Kidney epithelial cell (primary cell): ENCODE measurements around the gene ALG11. TPM values are rescaled to one million over a fixed set of nuclear protein-coding genes. Genes with fewer than 3 reads are reported as not detected.
A peak's percentile ranks its signal among the peaks of the same experiment; 100 is the strongest.

ENCODE experiments used
- DNase-seq: peaks from one replicate; pipeline ENCODE4 v3.0.0-alpha.2; 2010; ENCODE audit warnings: low read depth
- H3K27me3 ChIP-seq: 2 replicates; pipeline ENCODE4 v1.6.0; 2011; ENCODE audit warnings: low read length; ENCODE audit not compliant: control insufficient read depth, insufficient read depth
- H3K36me3 ChIP-seq: 2 replicates; pipeline ENCODE4 v1.5.1; 2011; ENCODE audit warnings: low read length; ENCODE audit not compliant: control insufficient read depth, insufficient read depth
- H3K4me3 ChIP-seq: 2 replicates; pipeline ENCODE4 v1.5.1; 2011; ENCODE audit warnings: low read depth, mild to moderate bottlenecking, control low read depth, low read length
- total RNA-seq: library from RNA; depleted of rRNA; stranded (reverse); fragments of >200 nt; gene quantifications from 2 replicates; pipeline ENCODE4 v1.2.3, GENCODE V29; 2015
- TF ChIP-seq, protein P1 (sequence below): IDR thresholded peaks from 2 replicates; pipeline ENCODE4 v1.5.1; 2011; ENCODE audit warnings: mild to moderate bottlenecking, moderate library complexity, low read length, control low read depth, inconsistent platforms; ENCODE audit not compliant: insufficient read depth, poor library complexity, severe bottlenecking

Gene ALG11
- total RNA-seq, 1 donor from 2014 or later = 15.5 TPM

DNA sequence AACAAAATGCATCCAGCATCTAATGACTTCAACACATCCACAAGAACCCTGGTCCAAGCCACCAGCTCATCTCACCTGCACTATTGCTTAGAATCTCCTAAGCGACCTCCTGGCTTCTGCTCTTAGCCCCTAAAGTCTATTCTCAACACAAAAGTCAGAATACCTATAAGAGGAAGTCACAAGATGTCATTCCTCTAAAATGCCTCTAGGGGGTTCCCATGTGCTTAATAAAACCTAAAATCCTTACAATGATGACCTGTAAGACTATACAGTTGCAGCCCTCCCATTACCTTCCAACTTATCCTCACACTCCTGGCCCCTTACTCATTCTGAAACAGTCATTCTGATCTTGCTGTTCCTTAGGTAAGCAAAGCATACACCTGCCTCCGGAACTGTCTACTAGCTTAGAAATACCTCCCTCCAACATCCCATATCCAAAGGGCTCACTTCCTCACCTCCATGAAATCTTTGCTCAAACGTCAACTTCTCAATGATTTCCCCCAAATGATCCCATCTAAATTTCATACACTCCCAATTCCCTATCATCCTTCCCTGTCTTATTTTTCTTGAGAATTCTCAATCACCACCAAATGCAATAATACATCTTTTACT is 11.0 kb upstream of the ALG11 start:
- TF ChIP-seq, protein P1, sequence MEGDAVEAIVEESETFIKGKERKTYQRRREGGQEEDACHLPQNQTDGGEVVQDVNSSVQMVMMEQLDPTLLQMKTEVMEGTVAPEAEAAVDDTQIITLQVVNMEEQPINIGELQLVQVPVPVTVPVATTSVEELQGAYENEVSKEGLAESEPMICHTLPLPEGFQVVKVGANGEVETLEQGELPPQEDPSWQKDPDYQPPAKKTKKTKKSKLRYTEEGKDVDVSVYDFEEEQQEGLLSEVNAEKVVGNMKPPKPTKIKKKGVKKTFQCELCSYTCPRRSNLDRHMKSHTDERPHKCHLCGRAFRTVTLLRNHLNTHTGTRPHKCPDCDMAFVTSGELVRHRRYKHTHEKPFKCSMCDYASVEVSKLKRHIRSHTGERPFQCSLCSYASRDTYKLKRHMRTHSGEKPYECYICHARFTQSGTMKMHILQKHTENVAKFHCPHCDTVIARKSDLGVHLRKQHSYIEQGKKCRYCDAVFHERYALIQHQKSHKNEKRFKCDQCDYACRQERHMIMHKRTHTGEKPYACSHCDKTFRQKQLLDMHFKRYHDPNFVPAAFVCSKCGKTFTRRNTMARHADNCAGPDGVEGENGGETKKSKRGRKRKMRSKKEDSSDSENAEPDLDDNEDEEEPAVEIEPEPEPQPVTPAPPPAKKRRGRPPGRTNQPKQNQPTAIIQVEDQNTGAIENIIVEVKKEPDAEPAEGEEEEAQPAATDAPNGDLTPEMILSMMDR = peak; percentile 63
- Histone ChIP-seq H3K36me3 (no peaks in the 10 kb centered on the region), H3K4me3 (no peak overlapping the region), H3K27me3 (peaks cover 3% of the 10 kb centered on the region)
- peak; percentile 29 for DNase-seq

DNA sequence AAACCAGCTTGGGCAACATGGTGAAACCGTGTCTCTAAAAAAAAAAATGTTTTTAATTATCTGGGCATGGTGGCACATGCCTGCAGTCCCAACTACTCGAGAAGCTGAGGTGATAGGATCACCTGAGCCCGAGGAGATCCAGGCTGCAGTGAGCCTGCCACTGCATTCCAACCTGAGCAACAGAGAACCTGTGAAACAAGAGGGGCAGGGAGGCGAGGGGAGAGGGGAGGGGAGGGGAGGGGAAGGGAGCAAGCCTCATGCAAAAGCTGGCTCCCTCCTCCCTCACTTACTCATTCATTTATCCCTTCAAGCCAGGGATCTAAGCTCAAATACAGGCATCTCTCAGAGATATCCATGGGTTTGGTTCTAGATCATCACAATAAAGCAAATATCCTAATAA is 9.8 kb upstream of the ALG11 start:
- no peak overlapping the region for H3K4me3 ChIP-seq
- DNase-seq = no peak
- TF ChIP-seq, protein P1 = no peak
- no peaks in the 10 kb centered on the region for H3K36me3 ChIP-seq
- no peaks in the 10 kb centered on the region for H3K27me3 ChIP-seq

DNA sequence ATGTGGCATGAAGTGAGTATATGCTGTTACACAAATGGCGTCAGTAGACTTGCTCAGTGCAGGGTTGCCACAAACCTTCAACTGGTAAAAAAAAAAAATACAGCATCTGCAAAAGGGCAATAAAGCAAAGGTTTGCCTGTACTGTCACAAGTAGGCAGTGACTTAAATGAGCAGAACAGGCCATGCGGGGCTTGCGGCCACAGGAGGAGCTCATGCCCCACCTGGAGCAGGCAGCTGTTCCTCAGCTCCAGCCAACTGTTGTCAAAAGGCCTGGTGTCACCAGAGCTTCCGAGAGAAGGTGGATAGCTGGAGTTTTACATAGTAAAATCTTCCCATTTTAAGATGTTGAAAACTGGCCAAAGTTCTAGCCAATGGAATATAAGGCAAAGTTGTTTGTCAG is 8.7 kb upstream of the ALG11 start:
- DNase-seq = no peak
- no peak overlapping the region for H3K4me3 ChIP-seq
- TF ChIP-seq, protein P1 = no peak
- no peaks in the 10 kb centered on the region for H3K27me3 ChIP-seq
- H3K36me3 ChIP-seq = no peaks in the 10 kb centered on the region

DNA sequence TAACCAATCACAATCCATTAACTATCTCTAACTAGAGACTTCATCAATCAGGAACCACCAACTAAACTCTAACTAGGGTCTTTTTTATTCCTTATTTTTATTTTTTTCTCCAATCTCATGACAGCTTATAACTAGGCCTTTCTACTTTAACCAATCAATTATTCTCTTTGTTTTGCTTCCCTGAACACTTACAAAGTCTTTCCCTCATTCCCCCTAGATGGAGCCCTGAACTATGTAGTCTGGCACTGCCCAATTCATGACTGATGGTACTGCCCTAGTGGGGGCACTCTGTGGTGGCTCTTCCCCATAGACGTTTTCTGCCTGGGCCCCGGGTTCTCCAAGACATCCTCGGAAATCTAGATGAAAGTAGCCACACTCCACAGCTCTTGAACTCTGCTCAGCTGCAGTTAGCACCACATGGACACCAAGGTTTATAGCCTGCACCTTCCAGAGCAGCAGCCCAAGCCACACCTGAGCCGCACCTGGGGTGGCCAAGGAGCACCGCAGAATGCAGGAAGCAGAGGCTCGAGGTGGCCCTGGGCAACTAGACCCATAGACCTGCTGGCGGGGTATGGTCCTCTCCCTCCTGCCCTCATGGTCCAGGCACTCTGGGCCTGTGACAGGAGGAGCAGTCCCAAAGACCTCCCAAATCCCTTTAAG is 7.6 kb upstream of the ALG11 start:
- TF ChIP-seq, protein P1 = no peak
- DNase-seq = no peak
- Histone ChIP-seq H3K4me3 (no peak overlapping the region), H3K36me3 (no peaks in the 10 kb centered on the region), H3K27me3 (no peaks in the 10 kb centered on the region)

DNA sequence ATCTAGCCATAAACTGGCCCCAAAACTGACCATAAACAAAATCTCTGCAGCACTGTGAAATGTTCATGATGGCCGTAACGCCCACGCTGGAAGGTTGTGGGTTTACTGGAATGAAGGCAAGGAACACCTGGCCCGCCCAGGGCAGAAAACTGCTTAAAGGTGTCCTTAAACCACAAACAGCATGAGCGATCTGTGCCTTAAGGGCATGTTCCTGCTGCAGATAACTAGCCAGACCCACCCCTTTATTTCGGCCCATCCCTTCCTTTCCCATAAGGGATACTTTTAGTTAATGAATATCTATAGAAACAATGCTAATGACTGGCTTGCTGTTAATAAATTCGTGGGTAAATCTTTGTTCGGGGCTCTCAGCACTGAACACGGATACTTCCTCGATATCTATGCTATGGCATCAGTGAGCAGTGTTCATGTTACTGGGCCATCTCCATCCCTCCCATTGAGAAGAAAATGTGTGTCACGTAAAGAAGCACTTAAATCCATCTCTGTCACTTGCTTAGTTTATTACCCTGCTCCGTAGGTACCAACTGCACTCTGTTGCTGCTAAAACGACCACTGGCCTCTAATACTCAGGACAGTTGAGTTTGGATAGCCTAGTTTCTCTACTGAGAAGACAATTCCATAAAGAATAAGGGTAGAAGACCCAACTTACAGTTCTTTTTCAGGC is 6.2 kb upstream of the ALG11 start:
- TF ChIP-seq, protein P1 = no peak
- no peaks in the 10 kb centered on the region for H3K27me3 ChIP-seq
- no peak for DNase-seq
- H3K4me3 ChIP-seq = no peak overlapping the region
- no peaks in the 10 kb centered on the region for H3K36me3 ChIP-seq
